Measurements from ENCODE around the gene CRYAB.

Gene CRYAB

DNA sequence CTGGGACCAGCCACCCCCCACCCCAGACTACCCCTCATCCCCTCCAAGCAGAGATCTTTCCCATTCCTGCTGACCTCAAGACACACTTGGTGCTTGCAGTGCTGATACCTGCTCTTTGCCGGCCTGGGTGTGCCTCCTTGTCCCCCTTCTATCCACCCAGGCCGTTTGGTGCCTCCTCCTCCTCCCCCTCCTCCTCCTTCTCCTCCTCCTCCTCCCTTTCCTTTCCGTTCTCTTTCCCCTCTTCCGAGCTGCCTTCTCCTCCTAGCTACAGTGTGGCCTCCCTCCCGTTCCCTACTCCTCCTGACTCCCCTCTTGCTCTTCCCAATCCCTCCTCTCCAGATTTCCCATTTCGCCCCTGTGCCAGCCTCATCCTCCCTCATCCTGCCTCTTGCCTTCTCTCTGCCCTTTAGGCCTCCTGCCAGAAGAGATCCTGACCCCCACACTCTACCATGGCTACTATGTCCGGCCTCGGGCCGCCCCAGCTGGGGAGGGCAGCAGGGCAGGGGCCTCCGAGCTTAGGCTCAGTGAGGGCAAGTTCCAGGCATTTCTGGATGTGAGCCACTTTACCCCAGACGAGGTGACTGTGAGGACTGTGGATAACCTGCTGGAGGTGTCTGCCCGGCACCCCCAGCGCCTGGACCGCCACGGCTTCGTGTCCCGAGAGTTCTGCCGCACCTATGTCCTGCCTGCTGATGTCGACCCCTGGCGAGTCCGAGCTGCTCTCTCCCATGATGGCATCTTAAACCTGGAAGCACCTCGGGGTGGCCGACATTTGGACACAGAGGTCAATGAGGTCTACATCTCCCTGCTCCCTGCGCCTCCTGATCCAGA, 1.7 kb upstream of the CRYAB start:
- Histone ChIP-seq H3K36me3 (peaks cover 6 to 18% (median 10%) of the 10 kb centered on the region in 3 donors), H3K27me3 (no peaks in the 10 kb centered on the region), H3K9me3 (no peaks in the 10 kb centered on the region), H3K4me3 (peak overlapping the region; percentile 70 to 84), H3K27ac (peak overlapping the region; percentile 92 to 98), H3K4me1 (peaks cover 0 to 59% (median 15%) of the 10 kb centered on the region in 4 donors)
- intact Hi-C loops (cut with DNase I; ENCODE audit: low total_unique reads) = loop anchor here (2.0 kb wide), 1 partner anchor 14 kb away; no protein-coding TSS in a partner anchor
- TF ChIP-seq, protein P1, sequence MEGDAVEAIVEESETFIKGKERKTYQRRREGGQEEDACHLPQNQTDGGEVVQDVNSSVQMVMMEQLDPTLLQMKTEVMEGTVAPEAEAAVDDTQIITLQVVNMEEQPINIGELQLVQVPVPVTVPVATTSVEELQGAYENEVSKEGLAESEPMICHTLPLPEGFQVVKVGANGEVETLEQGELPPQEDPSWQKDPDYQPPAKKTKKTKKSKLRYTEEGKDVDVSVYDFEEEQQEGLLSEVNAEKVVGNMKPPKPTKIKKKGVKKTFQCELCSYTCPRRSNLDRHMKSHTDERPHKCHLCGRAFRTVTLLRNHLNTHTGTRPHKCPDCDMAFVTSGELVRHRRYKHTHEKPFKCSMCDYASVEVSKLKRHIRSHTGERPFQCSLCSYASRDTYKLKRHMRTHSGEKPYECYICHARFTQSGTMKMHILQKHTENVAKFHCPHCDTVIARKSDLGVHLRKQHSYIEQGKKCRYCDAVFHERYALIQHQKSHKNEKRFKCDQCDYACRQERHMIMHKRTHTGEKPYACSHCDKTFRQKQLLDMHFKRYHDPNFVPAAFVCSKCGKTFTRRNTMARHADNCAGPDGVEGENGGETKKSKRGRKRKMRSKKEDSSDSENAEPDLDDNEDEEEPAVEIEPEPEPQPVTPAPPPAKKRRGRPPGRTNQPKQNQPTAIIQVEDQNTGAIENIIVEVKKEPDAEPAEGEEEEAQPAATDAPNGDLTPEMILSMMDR (IDR thresholded peaks at IDR 0.05) = no peak
- peak in 1 of 2 donors; percentile 78 for DNase-seq

DNA sequence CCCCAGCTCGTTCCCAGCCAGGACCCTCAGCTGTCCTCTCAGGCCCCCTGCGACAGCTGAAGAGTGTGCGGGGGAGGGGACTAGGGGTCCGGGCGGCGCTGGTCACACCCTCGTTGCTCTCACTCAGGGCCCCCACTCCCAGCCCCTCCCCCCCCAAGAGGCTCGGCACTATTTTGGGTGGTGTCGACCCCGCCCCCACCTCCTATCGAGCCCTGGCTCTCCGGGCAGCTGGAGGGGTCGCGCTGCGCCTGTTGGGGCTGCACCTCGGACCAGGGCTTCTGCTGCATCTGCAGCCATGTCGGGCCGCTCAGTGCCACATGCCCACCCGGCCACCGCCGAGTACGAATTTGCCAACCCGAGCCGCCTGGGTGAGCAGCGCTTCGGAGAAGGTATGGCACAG, 965 bp upstream of the CRYAB start, which contains the start of gene HSPB2:
HSPB2 (plus strand) TSS at position 200 of the 400 bp plus-strand sequence; CDS start at position 296, 96 bp downstream.
- intact Hi-C loops (cut with DNase I; ENCODE audit: low total_unique reads) = loop anchor here (2.0 kb wide), 1 partner anchor 14 kb away; no protein-coding TSS in a partner anchor
- no peaks in the 10 kb centered on the region for H3K9me3 ChIP-seq

DNA sequence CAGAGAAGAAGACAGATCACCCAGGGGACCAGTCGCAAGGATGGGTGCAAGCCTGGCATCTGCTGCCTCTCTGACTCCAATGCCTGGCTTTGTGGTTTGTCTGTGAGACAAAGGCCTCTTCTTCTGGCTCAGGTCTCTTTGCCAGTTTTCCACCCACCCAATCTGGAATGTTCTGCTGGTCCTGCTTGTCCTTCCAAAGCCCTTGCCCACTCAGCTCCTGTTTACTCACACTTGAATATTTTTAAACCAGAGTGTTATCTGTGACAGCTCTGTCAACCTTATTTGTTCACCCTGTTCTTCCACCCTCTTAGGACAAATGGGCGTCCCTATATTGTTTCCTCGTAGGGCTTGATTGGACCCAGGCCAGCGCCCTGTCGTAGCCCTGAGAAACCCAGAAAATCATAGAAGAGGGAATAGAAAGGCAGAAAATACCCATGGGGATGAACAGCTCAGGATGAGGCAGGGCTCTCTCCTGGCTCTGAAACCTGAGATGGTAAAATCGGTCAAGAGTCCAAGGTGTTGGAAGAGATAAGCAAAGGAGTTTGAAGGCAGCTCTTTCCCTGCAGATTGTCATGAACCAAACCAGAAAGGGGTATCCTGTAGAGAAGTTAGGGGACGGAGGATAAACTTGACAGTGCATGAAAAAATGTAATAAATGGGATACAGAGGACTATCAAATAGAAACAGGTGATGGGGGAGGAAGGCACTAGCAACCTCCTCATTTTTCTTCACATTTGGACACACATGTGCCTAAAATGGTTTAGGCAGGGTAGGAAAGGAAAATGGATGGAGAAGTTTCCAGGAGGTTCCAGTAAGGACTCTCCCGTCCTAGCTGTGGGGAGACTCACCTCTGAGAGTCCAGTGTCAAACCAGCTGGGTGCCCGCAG, 651 bp downstream of the CRYAB start:
- intact Hi-C loops (cut with DNase I; ENCODE audit: low total_unique reads) = no loop called here

More for the DNA sequence above, 965 bp upstream of the CRYAB start, which contains the start of gene HSPB2:
- TF ChIP-seq, protein P1 (IDR thresholded peaks at IDR 0.05) = no peak
- Histone ChIP-seq H3K27ac (peak within 1 kb of the TSS; percentile 92 to 98), H3K4me1 (peaks cover 0 to 55% (median 14%) of the 10 kb centered on the region in 4 donors), H3K27me3 (no peaks in the 10 kb centered on the region), H3K4me3 (peak within 1 kb of the TSS; percentile 70 to 84), H3K36me3 (peaks cover 10 to 25% (median 13%) of the 10 kb centered on the region in 3 donors)
- DNase-seq = peak; percentile 49 to 80

DNA sequence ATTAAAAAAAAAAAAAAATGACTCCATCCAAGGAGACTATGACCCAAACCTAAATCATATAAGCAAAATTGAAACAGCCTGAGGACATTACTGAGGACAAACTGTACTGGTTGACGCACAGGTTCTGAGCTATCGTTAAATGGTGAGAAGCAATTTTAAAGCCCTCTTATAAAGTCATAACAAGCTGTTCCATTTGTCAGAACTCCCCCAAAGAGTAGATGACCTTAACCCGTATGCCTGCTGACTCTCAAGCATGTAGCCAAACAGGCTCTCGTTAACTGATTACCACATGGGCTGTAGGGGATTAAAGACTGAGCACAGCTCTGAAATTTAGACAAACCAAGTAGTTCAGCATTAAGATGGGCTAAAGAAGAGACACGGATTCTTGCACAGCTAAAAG, 2.2 kb downstream of the CRYAB start:
- Histone ChIP-seq H3K4me1 (peaks cover 0 to 38% (median 9%) of the 10 kb centered on the region in 4 donors), H3K27ac (peak overlapping the region; percentile 92 to 98), H3K36me3 (peaks cover 10 to 25% (median 13%) of the 10 kb centered on the region in 3 donors), H3K27me3 (no peaks in the 10 kb centered on the region), H3K4me3 (peak overlapping the region; percentile 70 to 84), H3K9me3 (no peaks in the 10 kb centered on the region)
- TF ChIP-seq, protein P1 (IDR thresholded peaks at IDR 0.05) = no peak
- DNase-seq = no peak
- intact Hi-C loops (cut with DNase I; ENCODE audit: low total_unique reads) = no loop called here

More for the DNA sequence above, 651 bp downstream of the CRYAB start:
- Histone ChIP-seq H3K27me3 (no peaks in the 10 kb centered on the region), H3K4me3 (peak overlapping the region; percentile 70 to 84), H3K4me1 (peaks cover 0 to 53% (median 14%) of the 10 kb centered on the region in 4 donors), H3K9me3 (no peaks in the 10 kb centered on the region), H3K27ac (peak overlapping the region; percentile 92 to 98), H3K36me3 (peaks cover 10 to 25% (median 13%) of the 10 kb centered on the region in 3 donors)
- TF ChIP-seq, protein P1 (IDR thresholded peaks at IDR 0.05) = no peak
- DNase-seq = no peak

DNA sequence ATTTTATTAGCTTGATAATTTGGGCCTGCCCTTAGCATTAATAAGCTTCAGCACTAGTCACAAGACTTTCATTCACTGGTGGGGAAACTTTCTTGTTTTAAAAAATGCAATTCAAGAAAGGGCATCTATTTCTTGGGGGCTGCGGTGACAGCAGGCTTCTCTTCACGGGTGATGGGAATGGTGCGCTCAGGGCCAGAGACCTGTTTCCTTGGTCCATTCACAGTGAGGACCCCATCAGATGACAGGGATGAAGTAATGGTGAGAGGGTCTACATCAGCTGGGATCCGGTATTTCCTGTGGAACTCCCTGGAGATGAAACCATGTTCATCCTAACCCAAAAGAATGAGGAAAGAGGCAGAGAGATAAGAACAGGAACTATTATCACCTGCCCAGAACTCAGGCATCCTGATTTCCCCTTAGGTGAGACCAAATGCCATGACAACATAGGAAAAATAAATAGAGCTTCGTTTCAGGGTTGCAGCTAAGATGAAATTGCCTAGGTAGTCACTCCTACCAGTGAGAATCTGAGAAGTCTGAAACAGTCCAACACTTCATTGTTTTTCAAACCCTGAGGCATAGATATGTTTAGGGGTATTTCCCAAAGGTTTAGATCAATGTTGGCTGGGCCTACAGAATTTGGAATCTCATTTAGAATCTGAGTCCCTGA, 2.8 kb downstream of the CRYAB start:
- no peaks in the 10 kb centered on the region for H3K9me3 ChIP-seq
- no peak for DNase-seq
- TF ChIP-seq, protein P1 (IDR thresholded peaks at IDR 0.05) = no peak
- H3K36me3 ChIP-seq = peaks cover 10 to 25% (median 13%) of the 10 kb centered on the region in 3 donors
- H3K27ac ChIP-seq = peak overlapping the region; percentile 92 to 98
- no peaks in the 10 kb centered on the region for H3K27me3 ChIP-seq
- intact Hi-C loops (cut with DNase I; ENCODE audit: low total_unique reads) = no loop called here
- peak overlapping the region; percentile 70 to 84 for H3K4me3 ChIP-seq
- H3K4me1 ChIP-seq = peaks cover 0 to 35% (median 7%) of the 10 kb centered on the region in 4 donors
